Activated T-cell treated with anti-CD3 and anti-CD28 coated beads, Interleukin-2, amount 50 U/mL, for 4 hours (primary cell): ENCODE data around the gene MICALL2. TPM values are rescaled to one million over a fixed set of nuclear protein-coding genes. Genes with fewer than 3 reads are reported as not detected.

Experiments
- ATAC-seq, 2 donors: fragments of 200-7000 bp; cut with Tn5 transposase; one replicate each; pipeline ENCODE4 v1.10.0; 2021
- DNase-seq: peaks from one replicate; pipeline ENCODE4 v3.0.0-alpha.2; 2020
- H3K27me3 Mint-ChIP-seq: one replicate; pipeline ENCODE4 v1.8.0; 2021; ENCODE audit warnings: low read depth, mixed read lengths
- H3K36me3 Mint-ChIP-seq: one replicate; pipeline ENCODE4 v1.8.0; 2022; ENCODE audit warnings: mixed read lengths; ENCODE audit not compliant: insufficient read depth
- H3K4me1 Mint-ChIP-seq: one replicate; pipeline ENCODE4 v1.8.0; 2021; ENCODE audit warnings: low read depth, mixed read lengths
- H3K4me3 Mint-ChIP-seq: one replicate; pipeline ENCODE4 v1.8.0; 2021; ENCODE audit warnings: mild to moderate bottlenecking, moderate library complexity, mixed read lengths
- H3K9me3 Mint-ChIP-seq: one replicate; pipeline ENCODE4 v1.8.0; 2021; ENCODE audit warnings: mixed read lengths
- total RNA-seq, 3 donors: library from RNA; stranded (reverse); gene quantifications; one replicate each; pipeline ENCODE4 v1.2.1, GENCODE V29; 2021

The MICALL2 gene
- total RNA-seq, 3 donors from 2014 or later = 1.3 to 2.7 (median 1.4) TPM

DNA sequence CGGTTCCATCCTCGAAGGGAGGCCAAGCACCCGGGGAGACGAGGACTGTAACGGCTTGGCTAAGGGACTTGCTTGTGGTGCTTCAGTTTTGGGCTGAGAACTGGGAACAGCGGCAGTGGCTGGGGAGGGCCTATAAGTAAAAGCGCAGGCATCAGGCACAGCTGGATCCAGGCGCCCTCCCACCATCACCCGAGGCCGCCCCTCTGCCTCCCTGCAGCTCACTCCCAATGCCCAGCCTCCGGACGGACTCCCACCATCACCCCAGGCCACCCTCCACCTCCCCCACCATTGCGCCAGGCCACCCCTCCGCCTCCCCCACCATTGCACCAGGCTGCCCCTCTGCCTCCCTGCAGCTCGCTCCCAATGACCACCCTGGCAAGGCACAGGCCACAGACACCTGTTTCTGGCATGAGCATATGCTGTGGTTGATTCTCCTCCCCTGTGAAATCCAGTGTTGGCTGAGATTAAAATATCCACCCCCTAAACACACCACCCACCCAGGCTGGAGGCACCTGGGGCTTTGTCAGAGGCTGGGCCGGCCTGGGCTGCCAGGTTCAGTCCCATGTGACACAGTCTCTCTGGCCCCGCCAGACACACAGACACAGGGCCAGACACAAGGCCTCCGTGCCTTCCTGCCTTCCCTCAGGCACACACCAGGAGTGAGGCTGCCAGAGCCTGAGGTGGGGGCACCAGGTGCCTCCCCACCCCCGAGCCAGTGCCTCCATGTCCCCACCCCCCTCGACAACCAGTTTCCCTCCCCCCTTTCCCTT lies 16.7 kb downstream of the MICALL2 start:
- Mint-ChIP-seq H3K4me1 (no peaks in the 10 kb centered on the region), H3K4me3 (no peak overlapping the region), H3K36me3 (no peaks in the 10 kb centered on the region), H3K27me3 (no peaks in the 10 kb centered on the region), H3K9me3 (no peaks in the 10 kb centered on the region)
- no peak for DNase-seq
- ATAC-seq = no peak

DNA sequence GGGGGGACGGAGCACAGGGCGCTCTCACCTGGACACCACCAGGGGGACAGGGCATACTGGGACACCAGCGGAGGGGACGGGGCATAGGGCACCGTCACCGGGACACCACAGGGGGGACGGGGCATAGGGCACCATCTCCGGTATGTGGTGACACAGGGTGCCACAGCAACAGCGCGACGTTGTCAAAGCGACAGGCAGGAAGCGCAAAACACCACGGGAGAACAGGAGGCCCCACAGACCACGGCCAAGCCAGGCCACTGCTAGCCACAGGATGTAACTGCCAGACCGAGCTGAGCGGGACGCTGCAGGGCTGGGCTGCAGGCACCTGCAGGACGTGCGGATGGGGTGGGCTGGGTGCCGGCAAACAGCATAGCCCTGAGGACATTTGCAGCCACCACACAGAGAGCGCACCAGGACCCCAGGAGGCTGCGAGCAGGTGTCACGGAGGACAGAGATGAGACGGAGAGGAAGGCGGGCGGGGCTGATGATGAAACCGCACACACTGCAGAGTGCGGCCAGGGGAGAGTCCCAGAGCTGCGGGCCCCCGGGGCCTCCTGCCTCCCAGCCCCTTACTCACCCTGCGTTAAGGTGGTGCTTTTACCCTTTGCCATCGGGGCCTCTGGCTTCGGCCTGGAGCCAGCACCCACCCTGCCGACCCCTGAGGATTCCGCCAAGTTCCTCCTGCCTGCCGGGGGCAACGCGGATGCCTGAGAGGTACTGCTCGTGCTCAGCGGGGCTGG lies 17.5 kb downstream of the MICALL2 start:
- DNase-seq = no peak
- no peak overlapping the region for H3K4me3 Mint-ChIP-seq
- H3K36me3 Mint-ChIP-seq = no peaks in the 10 kb centered on the region
- ATAC-seq = no peak
- H3K4me1 Mint-ChIP-seq = no peaks in the 10 kb centered on the region
- no peaks in the 10 kb centered on the region for H3K27me3 Mint-ChIP-seq
- no peaks in the 10 kb centered on the region for H3K9me3 Mint-ChIP-seq

DNA sequence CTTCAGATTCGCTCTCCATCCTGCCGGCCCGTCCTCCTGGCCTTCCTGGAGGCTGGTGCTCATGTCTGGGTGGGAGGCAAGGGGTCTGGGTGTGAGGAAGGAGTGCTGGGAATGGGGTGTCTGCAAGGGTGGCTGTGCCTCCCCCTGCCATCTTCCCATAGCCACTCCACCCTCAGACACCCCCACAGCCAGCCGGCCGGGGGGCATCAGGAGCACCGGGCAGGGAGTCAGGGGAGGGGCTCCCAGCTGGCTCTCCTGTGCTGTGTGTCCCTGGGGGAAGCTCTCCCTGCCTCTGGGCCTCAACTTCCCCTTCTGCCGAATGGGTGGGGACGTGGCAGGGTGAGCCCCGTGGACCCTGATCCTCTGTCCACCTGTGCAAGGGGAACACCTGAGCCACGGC lies 18.6 kb downstream of the MICALL2 start:
- Mint-ChIP-seq H3K36me3 (no peaks in the 10 kb centered on the region), H3K4me3 (no peak overlapping the region), H3K9me3 (no peaks in the 10 kb centered on the region), H3K27me3 (no peaks in the 10 kb centered on the region), H3K4me1 (no peaks in the 10 kb centered on the region)
- no peak for ATAC-seq
- DNase-seq = no peak

DNA sequence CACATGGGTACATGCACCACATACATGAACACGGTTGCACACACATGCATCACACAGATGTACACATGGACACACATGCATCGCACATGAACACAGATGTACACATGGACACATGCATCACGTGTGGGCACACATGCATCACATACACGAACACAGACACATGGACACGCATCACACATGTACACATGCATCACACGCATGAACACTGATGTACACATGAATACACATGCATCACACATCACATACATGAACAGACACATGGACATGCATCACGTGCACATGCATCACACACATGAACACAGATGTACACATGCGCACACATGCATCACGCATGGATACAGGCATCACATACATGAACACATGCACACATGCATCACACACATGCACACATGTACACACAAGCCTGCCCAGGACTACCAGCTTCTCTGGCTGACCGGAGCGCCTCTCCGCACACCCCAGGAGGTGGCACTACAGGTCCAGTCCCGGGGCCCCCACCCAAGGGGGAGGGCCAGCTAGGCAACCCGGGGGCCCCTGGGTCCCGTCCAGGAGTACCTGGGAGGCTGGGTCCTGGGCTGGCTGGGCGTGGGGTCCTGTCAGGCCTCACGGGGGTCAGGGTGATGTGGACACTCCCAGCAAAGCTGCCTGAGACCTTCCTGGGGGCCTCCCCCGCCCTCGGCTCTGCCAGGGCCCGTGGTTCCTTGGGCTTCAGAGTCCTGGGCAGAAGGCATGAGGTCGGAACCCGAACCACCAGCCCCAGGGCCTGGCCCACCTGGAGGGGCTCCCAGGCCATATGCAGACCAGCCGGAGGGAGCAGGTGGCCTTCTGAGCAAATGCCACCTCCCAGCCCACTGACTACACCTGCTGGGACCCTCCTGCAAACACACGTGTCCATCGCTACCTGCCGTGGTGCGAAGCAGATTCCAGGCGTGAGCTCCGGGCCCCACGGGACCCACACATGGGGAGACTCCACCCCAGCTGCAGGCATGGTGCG lies 19.6 kb downstream of the MICALL2 start:
- Mint-ChIP-seq H3K4me3 (no peak overlapping the region), H3K27me3 (no peaks in the 10 kb centered on the region), H3K4me1 (no peaks in the 10 kb centered on the region), H3K9me3 (no peaks in the 10 kb centered on the region), H3K36me3 (no peaks in the 10 kb centered on the region)
- no peak for DNase-seq
- no peak for ATAC-seq

DNA sequence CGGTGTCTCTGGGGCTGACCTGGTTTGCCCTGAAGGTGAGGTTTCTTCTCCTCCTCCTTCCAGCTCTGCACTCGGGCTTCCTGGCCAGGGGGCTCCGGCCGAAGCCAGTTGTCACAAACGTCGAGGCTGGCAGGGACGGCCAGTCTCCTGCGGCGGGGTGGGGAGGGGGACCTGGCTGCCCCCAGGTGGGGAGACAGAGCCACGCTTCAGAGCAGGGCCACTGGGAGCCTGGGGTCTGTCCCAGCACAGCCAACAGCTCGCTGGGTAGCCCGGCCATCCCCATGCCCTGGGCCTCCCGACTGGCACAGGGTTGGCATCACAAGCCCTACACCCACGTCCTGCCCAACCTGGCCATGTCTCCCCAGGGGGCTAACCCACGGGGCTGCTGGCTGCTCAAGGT lies 20.4 kb downstream of the MICALL2 start:
- Mint-ChIP-seq H3K9me3 (no peaks in the 10 kb centered on the region), H3K4me1 (no peaks in the 10 kb centered on the region), H3K4me3 (no peak overlapping the region), H3K36me3 (no peaks in the 10 kb centered on the region), H3K27me3 (no peaks in the 10 kb centered on the region)
- no peak for DNase-seq
- no peak for ATAC-seq

DNA sequence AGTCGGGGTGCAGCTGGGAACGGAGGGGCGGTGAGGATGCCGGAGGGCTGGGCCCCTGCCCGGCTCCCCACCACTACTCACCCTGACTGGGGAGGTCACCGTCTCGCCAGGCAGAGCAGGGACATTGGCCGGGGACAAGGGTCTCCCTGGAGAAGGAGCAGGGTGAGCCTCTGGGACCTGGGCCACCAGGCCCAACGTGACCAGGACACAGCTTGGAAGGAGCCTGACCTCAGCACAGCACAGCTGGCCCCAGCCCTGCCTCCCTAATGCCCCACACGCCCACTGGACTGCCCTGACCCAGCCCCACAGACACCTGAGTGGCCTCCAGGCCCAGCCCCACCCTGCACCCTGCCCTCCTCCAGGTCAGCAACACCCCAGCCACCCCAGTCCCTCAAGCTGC lies 21.1 kb downstream of the MICALL2 start:
- no peaks in the 10 kb centered on the region for H3K27me3 Mint-ChIP-seq
- no peak overlapping the region for H3K4me3 Mint-ChIP-seq
- H3K4me1 Mint-ChIP-seq = no peaks in the 10 kb centered on the region
- H3K36me3 Mint-ChIP-seq = no peaks in the 10 kb centered on the region
- DNase-seq = no peak
- no peak for ATAC-seq
- H3K9me3 Mint-ChIP-seq = no peaks in the 10 kb centered on the region

DNA sequence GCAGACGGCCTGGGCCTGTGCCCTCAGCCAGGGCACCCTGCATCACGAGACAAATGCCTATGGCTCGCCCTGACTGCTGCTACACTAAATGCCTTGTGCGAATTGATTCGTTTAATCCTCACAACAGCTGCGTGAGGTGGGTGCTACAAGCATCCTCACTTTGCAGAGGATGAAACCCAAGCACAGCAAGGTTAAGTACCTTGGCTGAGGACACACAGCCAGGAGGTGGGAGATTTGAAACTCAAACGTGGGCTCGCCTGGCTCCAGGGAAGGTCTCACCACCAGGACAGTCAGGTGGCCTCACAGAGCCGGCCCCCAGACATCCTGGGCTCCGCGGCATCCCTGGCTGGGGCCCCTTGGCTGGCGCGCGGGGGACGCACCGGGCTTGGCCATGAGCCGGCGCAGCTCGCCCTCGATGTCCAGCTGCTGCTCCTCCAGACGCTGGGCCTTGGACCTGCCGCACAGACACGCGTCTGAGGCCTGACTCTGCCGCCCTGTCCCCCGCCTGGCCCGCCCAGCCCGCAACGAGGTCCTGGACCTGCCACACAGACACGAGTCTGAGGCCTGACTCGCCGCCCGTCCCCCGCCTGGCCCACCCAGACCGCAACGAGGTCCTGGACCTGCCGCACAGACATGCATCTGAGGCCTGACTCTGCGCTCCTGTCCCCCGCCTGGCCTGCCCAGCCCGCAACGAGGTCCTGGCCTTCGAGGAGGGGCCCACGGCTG lies 22.0 kb downstream of the MICALL2 start:
- Mint-ChIP-seq H3K4me3 (no peak overlapping the region), H3K36me3 (no peaks in the 10 kb centered on the region), H3K27me3 (peaks cover 2% of the 10 kb centered on the region), H3K9me3 (no peaks in the 10 kb centered on the region), H3K4me1 (peaks cover 2% of the 10 kb centered on the region)
- no peak for ATAC-seq
- no peak for DNase-seq

DNA sequence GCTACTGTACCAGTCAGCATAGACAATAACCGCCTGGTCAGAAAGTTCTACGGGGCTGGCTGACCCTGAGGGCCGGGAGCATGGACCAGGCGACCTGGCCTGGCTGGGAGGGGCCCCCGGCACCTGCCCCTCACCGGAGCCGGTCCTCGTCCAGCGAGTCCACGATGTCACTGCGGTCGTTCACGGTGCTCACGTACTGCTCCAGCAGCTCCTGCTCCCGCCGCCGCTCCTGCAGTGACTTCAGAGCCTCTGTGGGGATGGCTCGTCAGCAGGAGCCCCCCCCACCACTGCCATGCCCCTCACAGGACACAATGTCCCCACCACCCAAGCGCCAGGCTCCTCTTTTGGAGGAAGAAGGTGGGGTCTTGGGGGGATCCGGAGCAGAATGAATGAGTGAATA lies 22.7 kb downstream of the MICALL2 start:
- Mint-ChIP-seq H3K4me3 (no peak overlapping the region), H3K9me3 (no peaks in the 10 kb centered on the region), H3K27me3 (peaks cover 2% of the 10 kb centered on the region), H3K4me1 (peaks cover 2% of the 10 kb centered on the region), H3K36me3 (no peaks in the 10 kb centered on the region)
- DNase-seq (no peak), ATAC-seq (no peak)

DNA sequence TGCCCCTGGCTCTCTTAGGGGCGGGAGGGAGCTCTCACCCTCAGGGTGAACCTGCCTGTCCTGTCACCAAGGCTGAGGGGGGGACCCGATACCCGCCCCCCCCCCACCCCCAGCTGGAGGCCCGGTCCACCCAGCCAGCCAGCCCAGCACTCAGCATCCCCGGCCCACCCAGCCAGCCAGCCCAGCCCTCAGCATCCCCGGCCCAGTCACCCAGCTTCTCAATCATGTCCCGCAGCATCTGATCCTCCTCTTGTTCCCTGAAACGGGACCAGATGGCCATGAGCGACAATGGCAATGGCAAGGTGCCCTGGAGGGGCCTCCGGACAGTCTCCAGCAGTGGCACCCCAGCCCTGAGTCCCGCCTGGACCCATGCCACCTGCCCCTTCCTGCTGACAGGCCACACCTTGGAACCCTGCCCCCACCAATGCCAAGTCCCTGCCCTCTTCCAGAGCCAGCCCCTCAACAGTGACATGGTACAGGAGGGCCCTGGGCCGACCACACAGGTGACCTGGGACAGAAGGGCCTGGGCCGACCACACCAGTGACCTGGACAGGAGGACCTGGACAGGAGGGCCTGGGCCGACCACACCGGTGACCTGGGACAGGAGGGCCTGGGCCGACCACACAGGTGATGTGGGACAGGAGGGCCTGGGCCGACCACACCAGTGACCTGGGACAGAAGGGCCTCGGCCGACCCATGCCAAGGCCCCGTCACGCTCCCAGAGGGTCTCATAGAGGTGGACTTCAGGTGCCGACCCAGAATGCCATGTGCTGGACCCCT lies 24.2 kb downstream of the MICALL2 start:
- Mint-ChIP-seq H3K4me1 (peaks cover 2% of the 10 kb centered on the region), H3K9me3 (no peaks in the 10 kb centered on the region), H3K27me3 (peaks cover 5% of the 10 kb centered on the region), H3K36me3 (no peaks in the 10 kb centered on the region), H3K4me3 (no peak overlapping the region)
- ATAC-seq = no peak
- DNase-seq = no peak

DNA sequence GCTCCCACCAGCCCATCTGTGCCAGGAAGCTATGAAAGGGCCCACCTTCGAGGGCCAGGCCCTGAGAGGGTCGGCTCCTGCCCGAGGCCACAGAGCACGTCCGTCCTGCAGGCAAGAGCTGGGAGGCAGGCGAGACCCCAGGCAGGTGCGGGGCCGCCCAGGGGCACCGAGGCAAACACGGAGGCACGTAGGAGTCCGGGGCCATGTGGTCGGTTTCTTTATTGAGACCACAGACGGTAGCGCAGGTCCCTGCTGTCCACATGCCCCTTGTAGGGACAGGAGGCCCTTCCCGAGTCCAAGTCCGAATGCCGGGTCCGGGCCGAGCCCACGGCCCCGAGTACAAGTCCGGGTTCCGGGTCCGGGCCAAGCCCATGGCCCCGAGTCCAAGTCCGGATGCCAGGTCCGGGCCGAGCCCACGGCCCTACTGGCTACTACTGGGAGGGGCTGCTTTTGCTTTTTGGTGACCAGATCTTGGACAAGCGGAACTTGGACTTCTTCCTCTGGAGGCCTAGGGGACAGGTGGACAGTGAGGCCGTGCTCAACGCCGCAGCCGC lies 25.0 kb downstream of the MICALL2 start:
- H3K4me1 Mint-ChIP-seq = peaks cover 2% of the 10 kb centered on the region
- no peak overlapping the region for H3K4me3 Mint-ChIP-seq
- no peaks in the 10 kb centered on the region for H3K36me3 Mint-ChIP-seq
- peaks cover 5% of the 10 kb centered on the region for H3K27me3 Mint-ChIP-seq
- ATAC-seq = no peak
- no peak for DNase-seq
- no peaks in the 10 kb centered on the region for H3K9me3 Mint-ChIP-seq

DNA sequence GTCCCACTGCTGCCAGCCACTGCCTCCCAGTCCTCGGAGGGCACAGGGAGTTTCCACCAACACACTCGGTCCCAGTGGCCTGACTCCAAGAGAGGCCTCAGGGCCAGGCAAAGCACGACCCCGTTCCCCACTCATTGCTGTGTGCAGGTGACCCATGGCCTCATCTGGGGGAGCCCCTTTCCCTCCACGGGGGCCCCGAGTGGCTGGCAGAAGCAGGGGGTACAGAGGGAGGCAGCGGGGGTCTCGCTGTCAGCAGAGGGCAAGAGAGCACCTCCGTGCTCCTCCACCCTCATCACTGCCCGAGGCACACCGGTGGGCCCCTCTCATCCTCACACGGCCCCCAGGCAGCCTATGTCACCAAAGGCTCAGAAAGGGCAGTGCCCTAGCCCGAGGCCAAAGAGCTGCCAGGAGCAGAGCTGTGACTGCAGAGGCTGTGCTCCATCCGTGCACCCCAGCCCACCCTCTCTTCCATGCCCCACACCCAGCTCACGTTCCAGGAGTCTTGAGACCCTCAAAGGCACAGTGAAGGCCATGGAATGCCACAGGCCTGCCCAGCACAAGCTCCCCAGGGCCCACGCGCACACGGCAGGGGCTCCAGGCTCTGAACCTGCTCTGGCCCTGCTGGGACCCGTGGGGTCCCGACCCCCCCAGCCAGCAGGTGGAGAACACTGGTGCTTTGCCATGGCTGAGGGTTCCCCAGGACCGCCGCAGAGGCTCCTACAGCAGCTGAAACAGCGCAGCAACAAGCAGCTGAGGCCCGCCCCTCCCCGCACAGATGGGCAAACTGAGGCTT lies 25.9 kb downstream of the MICALL2 start:
- no peaks in the 10 kb centered on the region for H3K9me3 Mint-ChIP-seq
- no peaks in the 10 kb centered on the region for H3K36me3 Mint-ChIP-seq
- DNase-seq (no peak), ATAC-seq (no peak)
- no peak overlapping the region for H3K4me3 Mint-ChIP-seq
- peaks cover 2% of the 10 kb centered on the region for H3K4me1 Mint-ChIP-seq
- peaks cover 5% of the 10 kb centered on the region for H3K27me3 Mint-ChIP-seq

DNA sequence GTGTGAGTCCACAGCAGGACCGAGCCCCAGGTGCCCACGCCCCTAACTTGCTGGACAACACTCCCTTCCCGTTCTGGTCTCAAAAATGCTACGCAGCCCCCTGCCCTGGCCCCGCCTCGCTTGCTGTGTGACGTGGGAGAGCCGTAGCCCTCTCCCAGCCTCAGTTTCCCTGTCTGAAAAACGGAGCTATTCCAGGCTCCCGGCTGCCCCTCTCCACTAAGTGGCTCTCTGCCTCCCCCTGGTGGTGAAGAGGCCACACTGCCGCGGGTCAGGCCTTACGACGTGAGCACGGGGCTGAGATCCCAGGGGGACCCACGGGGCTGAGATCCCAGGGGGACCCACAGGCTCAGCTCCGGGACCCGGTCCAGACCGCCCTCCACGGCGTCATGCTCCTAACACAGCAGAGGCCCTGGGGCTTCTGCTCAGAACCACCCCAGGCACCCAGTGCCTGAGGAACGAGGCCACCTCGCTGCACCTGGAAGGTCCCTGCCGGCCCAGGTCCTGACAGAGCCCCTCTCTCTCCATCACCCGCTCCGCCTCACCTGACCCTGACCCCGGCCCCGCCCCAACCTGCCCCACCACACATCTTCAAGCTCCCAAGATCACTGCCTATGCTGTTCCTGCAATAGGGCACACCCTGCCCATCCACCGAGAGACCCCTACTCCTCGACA lies 26.7 kb downstream of the MICALL2 start:
- Mint-ChIP-seq H3K9me3 (no peaks in the 10 kb centered on the region), H3K36me3 (no peaks in the 10 kb centered on the region), H3K27me3 (peaks cover 5% of the 10 kb centered on the region), H3K4me3 (no peak overlapping the region), H3K4me1 (peaks cover 2% of the 10 kb centered on the region)
- ATAC-seq = peak; percentile 84 to 90
- peak; percentile 85 for DNase-seq
